AG04449 (cell line): ENCODE results near the gene C6orf120.
A peak's percentile ranks its signal among the peaks of the same experiment; 100 is the strongest.

ENCODE experiments used
- CTCF ChIA-PET: fragments of 350-600 bp; formaldehyde crosslinking; extraction: SDS; loops from one replicate; lab custom pipeline; 2021; ENCODE audit warnings: antibody characterized with exemption; lab: Yijun Ruan, JAX
- POLR2A ChIA-PET: fragments of 400-600, 350-600 bp; formaldehyde crosslinking; extraction: SDS; loops from one replicate; lab custom pipeline; 2020; ENCODE audit warnings: antibody characterized with exemption, inconsistent platforms; lab: Yijun Ruan, JAX
- DNase-seq: peaks from one replicate; pipeline ENCODE4 v3.0.0-alpha.2; 2010; ENCODE audit warnings: low read depth, low spot score
- H3K4me3 ChIP-seq: 2 replicates; pipeline ENCODE4 v1.5.1; 2011; ENCODE audit warnings: low read depth, mild to moderate bottlenecking, control low read depth, low read length
- CTCF ChIP-seq: IDR thresholded peaks from one replicate; pipeline ENCODE4 v1.5.1; 2011; ENCODE audit warnings: mild to moderate bottlenecking, moderate library complexity, low read length, control low read depth, inconsistent platforms; ENCODE audit not compliant: insufficient read depth; ENCODE audit errors: missing control alignments

Gene C6orf120

DNA sequence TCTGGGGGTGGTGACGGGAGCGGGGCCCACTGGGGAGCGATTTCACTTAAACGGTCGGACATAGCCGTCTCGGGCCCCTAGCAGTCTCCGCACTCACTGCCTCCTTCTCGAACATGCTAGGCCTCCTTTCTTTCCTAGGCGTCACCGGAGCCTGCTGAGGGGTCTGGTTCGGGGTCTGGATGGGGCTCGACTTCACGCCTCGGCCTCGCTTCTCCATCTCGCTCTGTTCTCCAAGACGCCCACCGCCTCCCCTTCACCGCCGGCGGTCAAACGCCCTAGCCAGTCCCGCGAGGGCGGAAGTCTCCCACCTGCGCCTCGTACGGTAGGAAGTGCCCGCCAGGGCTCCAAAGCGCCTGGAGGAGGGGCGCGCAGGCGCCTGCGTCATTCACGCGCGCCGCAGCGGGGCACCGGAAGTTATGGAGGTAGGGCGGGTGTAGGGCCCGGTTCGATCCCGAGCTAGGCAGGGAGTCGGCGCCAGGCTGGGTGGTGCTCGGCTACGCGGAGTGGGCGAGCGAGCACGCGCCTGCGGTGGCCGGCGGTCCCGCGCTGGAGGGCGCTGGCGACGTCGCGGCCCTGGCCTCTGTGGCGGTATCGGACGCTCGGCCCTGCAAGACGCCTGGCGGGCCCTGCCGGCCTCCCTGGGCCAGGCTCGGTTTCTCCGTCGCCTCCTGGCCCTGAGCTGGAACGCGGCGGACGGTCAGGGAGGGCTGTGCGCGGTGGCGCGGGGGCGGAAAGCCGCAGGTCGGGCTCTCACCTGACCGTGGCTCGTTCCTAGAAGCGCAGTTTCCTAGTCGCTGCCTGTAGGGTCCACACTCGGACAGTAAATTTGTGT is 49.5 kb downstream of the C6orf120 start, which contains the start of the genes DYNLT2 and ERMARD:
Gene DYNLT2, minus strand, starts transcription at position 331 of the 832 bp plus-strand sequence. Its CDS starts 114 bp downstream, at position 217.
Gene ERMARD, plus strand, starts transcription at position 381 of the 832 bp plus-strand sequence. Its CDS starts 36 bp downstream, at position 417.
- ChIA-PET CTCF (interaction anchor here (0.8 to 2.4 kb wide), 4 partner anchors 11 to 779 kb away, joined by 3 to 7 read pairs (median 3); no protein-coding TSS in a partner anchor), POLR2A (interaction anchor here (0.6 to 1.2 kb wide), 4 partner anchors 26 to 833 kb away, joined by 3 to 5 read pairs (median 4); partner anchors contain the start of genes C6orf120, PDCD2, TBP and WDR27)
- H3K4me3 ChIP-seq, result peak within 1 kb of the TSS; percentile 83
- DNase-seq, result peak; percentile 63
- peak; percentile 21 for TF ChIP-seq CTCF

DNA sequence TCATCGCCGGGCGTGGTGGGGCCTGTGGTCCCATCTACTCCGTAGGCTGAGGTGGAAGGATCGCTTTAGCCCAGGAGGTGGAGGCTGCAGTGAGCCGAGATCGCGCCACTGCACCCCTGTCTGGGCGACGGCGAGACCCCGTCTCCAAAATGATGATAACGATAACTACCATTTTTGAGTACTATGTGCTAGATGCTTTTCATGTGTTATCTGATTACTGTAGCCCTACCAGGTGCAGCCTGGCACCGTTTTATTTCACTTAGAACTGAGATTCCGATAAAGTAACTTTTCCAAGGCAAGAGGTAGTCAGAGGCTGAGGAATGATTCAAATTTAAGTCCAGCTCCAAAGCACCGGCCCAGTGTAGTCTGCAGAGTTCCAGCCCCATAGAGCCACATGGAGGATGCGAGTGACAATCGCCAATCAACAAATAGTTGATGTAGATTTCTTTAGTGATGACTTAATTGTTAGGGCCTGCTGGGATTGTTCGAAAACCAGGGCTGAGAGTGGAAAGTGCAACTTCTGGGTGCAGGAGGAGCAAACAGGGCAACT is 50.2 kb downstream of the C6orf120 start:
- no peak for DNase-seq
- POLR2A ChIA-PET, result interaction anchor here (1.0 to 1.2 kb wide), 2 partner anchors 26 to 802 kb away, joined by 3 read pairs; partner anchors contain the start of gene TBP
- no peak for TF ChIP-seq CTCF
- CTCF ChIA-PET, result interaction anchor here (0.8 to 1.4 kb wide), 4 partner anchors 12 to 778 kb away, joined by 3 read pairs; no protein-coding TSS in a partner anchor
- H3K4me3 ChIP-seq, result peak overlapping the region; percentile 83
